GM19043 (cell line): ENCODE results near the gene STK16.
"Not testable (repeated sequence)": the region's sequence is repeated elsewhere in the genome, so short reads cannot be mapped to it uniquely, and the experiment has no call there.

ENCODE experiments used
- ATAC-seq: cut with Tn5 transposase; IDR thresholded peaks from one replicate; pipeline ENCODE4 v1.9.1; 2021; ENCODE audit warnings: low read depth; ENCODE audit not compliant: unreplicated experiment

STK16 gene

DNA sequence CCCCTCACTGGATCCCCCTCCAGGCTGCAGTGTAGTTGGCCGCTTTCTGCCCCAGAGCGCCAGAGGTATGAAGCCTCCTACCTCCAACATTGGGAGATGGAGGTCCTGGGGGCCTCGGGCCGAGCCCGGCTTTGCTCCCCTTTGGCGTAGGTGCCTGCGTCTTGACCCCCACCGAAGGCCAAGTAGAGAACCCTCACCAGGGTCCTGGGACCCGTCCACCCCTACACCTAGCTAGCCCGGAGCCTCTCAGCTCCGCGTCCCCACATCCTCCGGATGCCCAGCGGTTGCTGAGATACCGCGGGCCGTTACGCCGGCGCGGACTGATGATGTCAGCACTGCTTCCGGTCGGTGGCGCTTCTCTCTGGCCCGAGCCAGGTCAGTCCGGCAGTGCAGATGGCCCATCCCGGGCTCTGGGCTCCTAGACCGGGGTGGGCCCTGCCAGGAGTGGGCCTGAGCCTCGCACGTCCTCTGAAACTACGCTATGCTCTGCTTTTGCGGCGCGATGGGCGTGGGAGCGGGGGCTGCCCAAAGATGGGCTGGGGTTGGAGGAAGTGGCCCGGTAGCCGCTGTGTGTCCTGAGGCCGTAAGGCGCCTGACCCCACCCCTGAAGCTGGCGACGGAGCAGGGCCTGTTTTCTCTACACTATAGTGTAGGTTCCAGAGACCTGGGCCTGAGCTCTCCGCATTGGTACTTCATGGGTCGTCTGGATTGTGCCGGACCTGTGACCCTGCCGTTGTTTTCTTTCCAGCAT lies at the start of gene STK16, which contains the start of gene GLB1L:
TSS of gene STK16 (plus strand) at position 332 of the 751 bp plus-strand sequence. CDS start 521 bp downstream, outside the sequence.
TSS of gene GLB1L (minus strand) at position 297 of the 751 bp plus-strand sequence. CDS start 1,871 bp downstream, outside the sequence.
- ATAC-seq, result peak; percentile 58

- ATAC-seq, result no peak
These were observed 47.9 kb upstream of the STK16 start for GRCh38 chr2:219197388-219197787.

DNA sequence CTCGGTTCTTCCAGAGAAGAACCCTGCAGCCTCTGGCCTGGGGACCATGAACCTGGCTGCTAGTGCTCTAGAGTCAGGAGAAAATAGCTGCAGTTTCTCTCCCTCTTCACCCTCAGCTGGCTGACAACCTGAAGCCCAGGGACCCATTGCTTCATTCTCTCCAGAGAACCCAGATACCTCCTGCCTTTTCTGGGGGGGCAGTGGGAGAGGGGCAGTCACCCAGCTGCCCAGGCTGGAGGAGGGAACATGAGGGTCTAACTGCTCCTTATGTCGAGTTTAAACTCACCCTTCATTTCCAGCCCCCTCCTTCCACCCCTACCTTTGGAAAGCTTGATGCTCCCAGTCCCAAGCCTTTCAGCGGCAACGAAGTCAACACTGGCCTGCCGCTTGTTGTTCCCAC lies 46.3 kb upstream of the STK16 start:
- no peak for ATAC-seq

GRCh38 chr2:219199470-219200211 lies 45.6 kb upstream of the STK16 start:
- ATAC-seq, result no peak

GRCh38 chr2:219200502-219201326 lies 44.6 kb upstream of the STK16 start:
- ATAC-seq, result not testable (repeated sequence)

- not testable (repeated sequence) for ATAC-seq
These were observed 43.9 kb upstream of the STK16 start for GRCh38 chr2:219201331-219201730.

DNA sequence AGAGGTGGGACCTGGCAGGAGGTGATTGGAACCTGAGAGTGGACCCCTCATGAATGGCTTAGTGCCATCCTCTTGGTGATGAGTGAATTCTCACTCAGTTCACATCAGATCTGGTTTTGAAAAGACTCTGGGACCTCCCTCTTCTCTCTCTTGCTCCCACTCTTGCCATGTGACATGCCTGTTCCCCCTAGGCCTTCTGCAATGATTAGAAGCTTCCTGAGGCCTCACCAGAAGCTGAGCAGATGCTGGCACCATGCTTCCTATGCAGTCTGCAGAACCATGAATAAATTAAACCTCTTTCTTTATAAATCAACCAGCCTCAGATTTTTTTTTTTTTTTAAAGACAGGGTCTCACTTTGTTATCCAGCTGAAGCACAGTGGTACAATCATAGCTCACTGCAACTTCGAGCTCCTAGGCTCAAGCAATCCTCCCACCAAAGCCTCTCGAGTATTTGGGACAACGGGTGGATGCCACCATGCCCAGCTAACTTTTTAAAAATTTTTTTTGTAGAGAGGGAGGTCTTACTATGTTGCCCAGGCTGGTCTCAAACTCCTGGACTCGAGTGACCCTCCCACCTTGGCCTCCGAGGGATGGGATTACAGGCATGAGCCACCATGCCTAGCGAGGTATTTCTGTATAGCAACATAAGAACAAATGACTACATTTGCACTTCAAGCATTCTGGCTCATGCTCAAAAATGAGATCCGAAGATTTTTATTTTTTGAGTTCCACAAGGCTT lies 40.7 kb upstream of the STK16 start:
- no peak for ATAC-seq

GRCh38 chr2:219205165-219205538 lies 40.1 kb upstream of the STK16 start:
- no peak for ATAC-seq

DNA sequence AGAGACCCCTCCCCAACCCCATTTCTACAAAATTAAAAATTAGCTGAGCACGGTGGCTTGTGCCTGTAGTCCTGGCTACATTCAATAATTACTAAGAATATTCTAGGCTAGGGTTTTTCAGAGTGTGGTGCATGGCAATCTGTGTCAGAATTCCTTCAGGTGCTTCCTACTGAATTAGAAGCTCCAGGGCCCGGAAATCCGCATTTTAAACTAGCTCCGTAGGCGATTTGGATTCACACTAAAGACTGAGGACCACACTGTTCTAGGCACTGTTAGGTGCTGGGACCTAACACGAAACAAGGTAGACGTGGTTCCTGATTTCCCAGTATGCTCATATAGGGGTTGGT lies 39.3 kb upstream of the STK16 start:
- ATAC-seq, result no peak

DNA sequence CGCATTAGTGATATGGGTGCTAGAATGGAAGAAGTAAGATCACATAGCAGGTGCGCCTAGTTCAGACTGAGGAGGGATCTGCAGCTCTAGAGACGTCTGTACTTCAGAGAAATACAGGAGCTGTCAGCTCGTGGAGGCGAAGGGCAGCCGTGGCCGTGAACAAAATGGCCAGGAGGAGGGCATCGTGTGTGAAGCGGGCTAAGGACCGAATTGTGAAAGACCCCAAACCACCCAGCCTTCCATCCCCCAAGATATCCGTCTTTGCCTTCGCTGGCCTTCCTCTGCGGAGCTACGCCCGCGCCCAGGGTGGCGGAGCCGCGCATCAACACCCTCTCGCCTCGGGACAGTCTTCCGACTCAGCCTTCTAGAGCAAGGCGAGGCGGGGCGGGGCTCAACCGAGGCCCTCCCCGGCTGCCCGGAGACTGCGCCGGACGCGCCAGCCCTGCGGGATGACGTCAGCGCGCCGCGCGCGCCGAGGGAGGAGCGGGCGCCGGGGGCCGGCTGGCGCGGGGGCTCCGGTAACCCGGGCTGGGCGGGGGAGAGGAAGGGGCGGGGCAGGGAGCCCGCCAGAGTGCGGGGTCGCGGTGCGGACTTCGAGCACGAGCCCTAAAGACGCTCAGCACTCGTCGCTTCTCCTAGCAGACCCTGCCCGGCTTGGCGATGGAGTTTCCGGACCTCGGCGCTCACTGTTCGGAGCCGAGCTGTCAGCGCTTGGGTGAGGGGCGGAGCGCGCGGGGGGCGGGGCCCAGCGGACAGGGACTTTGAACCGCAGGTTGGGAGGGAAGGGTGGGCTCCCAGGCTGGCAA lies 38.7 kb upstream of the STK16 start, which contains the start of gene ZFAND2B:
TSS of gene ZFAND2B (plus strand) at position 455 of the 806 bp plus-strand sequence. CDS start at position 661, 206 bp downstream.
- ATAC-seq, result peak; percentile 97

DNA sequence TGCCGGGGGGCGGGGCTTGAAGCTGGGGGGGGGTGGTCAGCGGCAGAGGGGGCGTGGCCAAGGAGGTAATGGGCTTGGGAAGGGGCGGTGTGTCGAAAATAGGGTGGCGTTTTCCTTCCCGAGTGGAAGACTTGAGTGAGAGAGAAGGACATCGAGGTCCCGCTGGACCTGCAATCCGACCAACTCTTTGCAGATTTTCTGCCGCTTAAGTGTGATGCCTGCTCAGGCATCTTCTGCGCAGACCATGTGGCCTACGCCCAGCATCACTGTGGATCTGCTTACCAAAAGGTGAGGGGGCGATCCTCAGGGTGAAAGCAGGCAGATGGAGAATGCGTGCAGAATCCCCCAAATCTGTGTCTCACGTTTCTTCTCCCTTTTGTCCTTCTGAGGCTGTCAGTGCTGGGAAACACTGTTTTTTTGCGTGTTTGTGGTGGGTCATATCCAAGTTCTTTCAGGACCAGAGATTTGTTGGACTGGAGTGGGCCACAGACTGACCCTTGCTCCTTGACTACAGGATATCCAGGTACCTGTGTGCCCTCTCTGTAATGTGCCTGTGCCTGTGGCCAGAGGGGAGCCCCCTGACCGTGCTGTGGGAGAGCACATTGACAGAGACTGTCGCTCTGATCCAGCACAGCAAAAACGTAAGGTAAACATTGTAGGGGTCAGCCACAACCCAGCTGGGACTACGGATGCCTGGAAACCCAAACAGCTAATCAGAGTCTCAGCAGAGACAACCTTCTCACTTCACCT lies 38.0 kb upstream of the STK16 start:
- no peak for ATAC-seq

DNA sequence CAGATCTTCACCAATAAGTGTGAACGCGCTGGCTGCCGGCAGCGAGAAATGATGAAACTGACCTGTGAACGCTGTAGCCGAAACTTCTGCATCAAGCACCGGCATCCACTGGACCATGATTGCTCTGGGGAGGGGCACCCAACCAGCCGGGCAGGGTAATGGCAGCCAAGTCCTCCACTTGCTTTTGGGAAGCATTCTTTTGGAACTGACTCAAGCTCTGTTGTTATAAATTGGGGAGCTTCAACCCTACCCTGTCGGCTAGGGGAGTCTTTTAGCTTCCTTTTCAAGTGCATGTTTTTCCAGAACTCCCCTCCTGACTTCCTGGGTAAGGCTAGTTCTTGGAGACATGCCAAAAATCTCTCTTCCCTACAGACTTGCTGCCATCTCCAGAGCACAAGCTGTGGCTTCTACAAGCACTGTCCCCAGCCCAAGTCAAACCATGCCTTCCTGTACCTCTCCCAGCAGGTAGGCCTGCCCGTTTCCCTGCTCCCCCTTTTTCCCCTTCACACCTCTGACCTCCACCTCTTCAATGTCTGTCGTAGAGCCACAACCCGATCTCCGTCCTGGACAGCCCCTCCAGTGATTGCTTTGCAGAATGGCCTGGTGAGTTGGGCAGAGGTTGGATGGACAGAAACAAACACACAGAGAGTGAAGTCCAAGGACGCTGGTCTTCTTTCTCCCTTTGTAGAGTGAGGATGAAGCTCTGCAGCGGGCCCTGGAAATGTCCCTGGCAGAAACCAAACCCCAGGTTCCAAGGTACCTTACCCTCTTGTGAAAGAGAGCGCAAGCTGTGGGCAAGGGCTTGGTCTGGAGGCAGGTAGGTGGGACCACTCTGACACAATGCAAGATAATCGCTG lies 37.2 kb upstream of the STK16 start:
- no peak for ATAC-seq

DNA sequence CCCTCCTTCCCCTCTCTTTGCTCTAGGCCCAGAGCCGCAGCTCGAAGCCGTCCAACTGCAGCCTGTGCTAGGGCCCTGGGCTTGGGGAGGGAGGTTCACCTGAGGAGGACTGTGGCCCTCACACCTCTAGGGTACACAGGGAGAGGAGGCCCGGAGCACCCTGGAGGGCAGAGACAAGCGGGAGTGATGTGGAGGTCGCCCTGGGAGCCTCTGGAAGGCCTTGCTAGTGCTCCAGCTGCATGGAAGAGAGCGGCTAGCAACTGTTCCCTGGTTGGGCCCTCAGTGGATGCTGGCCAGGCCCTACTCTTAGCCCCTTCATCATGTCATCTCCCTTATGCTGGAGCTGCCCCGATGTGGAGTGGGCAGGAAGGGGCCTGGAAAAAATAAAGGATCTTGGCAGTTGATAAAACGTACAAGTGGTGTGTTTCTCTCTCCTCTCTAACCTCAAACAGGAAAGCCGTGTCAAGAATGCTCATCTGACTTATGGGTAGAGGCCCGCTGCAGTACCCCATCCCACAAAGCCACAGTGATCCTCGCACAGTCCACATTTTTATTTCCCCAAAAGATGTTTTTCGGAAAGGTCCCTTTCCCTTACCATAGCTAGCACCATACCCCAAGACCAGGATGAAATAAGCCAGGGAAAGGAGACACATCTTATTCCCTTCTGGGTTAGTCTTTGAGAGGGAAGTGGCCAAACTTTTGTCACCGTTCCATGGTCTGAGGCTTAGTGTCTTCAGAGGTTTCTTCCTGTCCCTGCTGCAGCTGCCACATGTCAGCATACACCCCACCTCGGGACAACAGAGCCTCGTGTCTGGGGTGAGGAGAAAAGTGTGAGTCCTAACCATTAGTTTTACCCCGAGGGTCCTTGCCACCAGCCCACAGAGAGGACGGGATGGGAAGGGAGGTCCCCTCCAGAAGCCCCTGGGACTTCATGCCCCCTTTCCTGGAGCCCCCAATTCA lies 35.8 kb upstream of the STK16 start:
- no peak for ATAC-seq

DNA sequence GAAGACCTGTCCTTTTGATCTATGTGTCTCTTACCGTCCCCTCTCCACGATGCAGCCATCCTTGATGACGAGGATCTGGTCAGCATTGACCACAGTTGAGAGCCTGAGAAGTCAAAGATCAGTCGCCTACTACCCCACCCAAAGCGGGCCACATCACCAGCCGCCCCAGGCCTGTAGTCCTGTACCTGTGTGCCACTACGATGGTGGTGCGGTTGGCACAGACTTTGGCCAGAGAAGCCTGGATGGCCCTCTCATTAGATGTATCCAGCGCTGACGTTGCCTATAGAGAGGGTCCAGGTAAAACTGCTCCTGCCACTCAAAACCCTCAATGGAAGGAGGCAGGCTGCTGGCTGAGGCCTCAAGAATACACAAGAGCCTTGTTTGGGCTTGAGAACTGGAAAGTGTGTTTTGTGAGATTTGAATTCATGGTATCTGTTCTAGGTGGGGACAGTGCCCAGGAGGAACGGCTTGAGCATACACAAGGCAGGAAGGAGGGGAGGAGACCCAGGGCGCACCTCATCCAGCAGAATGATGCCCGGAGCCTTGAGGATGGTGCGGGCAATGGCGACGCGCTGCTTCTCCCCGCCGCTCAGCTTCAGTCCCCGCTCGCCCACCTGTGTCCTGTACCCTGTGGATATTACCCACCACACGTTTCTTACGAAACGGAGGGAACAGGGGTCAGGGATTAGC lies 34.9 kb upstream of the STK16 start:
- ATAC-seq, result no peak

- no peak for ATAC-seq
These were observed 34.4 kb upstream of the STK16 start for GRCh38 chr2:219210886-219211362.

- ATAC-seq, result no peak
These were observed 32.3 kb upstream of the STK16 start for GRCh38 chr2:219213026-219213415.
